PFSK-1 (cell line): ENCODE data around the gene HLCS.

Experiments
- FOXP2 ChIP-seq: optimal IDR thresholded peaks from 2 replicates; pipeline ENCODE3; 2011; ENCODE audit warnings: borderline replicate concordance, control low read depth, inconsistent platforms; ENCODE audit not compliant: insufficient read depth; ENCODE audit errors: extremely low read length, extremely low read depth
- POLR2AphosphoS5 ChIP-seq: IDR thresholded peaks from 2 replicates; pipeline ENCODE4 v1.6.1; 2012; ENCODE audit warnings: low read depth, mild to moderate bottlenecking, control low read depth, low read length, moderate library complexity
- SIN3A ChIP-seq: IDR thresholded peaks from 2 replicates; pipeline ENCODE4 v1.6.1; 2012; ENCODE audit warnings: mild to moderate bottlenecking, low read length, moderate library complexity, borderline replicate concordance; ENCODE audit not compliant: insufficient read depth
- TAF1 ChIP-seq: IDR thresholded peaks from 2 replicates; pipeline ENCODE4 v1.6.1; 2012; ENCODE audit warnings: low read length, control low read depth, borderline replicate concordance; ENCODE audit not compliant: insufficient read depth
- TF ChIP-seq, protein P1 (sequence below), 2 experiments: IDR thresholded peaks; 2 replicates each; pipeline versions ENCODE4 v1.6.1 to v1.8.0; 2011 to 2012; ENCODE audit warnings: low read depth in 2 of 2, low read length in 2 of 2, control low read depth in 1 of 2, inconsistent platforms in 1 of 2, mild to moderate bottlenecking in 1 of 2, moderate library complexity in 1 of 2; ENCODE audit not compliant: insufficient read depth in 1 of 2

The HLCS gene

DNA sequence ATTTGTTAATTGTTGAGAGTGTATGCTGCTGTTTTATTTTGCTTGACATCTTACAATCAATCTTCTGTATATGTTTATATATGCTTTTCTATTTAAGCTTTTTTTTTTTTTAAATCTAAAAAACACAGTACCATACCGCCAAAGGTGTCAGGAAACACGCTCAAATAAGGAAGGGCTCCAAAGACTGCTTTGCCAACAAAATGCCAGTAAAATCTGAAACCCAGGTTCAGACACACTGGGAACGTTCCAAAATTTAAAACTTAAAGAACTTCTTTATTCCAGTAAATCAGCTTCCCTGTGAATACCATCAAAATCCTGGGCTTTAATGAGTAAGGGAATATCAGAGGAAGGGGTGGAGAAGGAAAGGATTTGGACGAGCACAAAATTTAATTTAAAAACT is 180.3 kb downstream of the HLCS start:
- TF ChIP-seq POLR2AphosphoS5 (no peak), SIN3A (no peak), TAF1 (no peak), FOXP2 (no peak)
- TF ChIP-seq, protein P1, sequence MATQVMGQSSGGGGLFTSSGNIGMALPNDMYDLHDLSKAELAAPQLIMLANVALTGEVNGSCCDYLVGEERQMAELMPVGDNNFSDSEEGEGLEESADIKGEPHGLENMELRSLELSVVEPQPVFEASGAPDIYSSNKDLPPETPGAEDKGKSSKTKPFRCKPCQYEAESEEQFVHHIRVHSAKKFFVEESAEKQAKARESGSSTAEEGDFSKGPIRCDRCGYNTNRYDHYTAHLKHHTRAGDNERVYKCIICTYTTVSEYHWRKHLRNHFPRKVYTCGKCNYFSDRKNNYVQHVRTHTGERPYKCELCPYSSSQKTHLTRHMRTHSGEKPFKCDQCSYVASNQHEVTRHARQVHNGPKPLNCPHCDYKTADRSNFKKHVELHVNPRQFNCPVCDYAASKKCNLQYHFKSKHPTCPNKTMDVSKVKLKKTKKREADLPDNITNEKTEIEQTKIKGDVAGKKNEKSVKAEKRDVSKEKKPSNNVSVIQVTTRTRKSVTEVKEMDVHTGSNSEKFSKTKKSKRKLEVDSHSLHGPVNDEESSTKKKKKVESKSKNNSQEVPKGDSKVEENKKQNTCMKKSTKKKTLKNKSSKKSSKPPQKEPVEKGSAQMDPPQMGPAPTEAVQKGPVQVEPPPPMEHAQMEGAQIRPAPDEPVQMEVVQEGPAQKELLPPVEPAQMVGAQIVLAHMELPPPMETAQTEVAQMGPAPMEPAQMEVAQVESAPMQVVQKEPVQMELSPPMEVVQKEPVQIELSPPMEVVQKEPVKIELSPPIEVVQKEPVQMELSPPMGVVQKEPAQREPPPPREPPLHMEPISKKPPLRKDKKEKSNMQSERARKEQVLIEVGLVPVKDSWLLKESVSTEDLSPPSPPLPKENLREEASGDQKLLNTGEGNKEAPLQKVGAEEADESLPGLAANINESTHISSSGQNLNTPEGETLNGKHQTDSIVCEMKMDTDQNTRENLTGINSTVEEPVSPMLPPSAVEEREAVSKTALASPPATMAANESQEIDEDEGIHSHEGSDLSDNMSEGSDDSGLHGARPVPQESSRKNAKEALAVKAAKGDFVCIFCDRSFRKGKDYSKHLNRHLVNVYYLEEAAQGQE (IDR thresholded peaks at IDR 0.05; ENCODE audit: insufficient read depth in 1 of 2, low read depth in 2 of 2, low read length in 2 of 2), result no peak

DNA sequence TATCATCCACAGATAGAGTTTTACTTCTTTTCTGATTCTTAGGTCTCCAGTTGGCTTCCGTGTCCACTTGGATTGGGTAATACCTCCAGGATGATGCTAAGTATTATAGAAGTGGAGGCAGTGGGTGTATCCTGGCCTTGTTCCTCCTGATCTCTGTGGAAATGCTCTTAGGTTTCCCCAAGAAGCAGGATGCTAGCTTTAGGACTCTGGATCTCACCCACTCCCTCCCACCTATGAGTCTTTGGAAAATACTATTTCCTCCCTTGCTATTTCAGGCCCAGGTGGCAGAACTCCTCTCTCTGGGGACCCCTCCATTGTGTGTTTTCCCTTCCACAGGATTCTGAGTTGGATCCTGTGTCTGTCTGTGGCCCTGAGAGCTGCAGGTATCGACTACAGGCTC is 180.9 kb downstream of the HLCS start:
- TF ChIP-seq SIN3A (no peak), TAF1 (no peak), FOXP2 (no peak), POLR2AphosphoS5 (no peak)
- TF ChIP-seq, protein P1 (IDR thresholded peaks at IDR 0.05; ENCODE audit: insufficient read depth in 1 of 2, low read depth in 2 of 2, low read length in 2 of 2), result no peak

DNA sequence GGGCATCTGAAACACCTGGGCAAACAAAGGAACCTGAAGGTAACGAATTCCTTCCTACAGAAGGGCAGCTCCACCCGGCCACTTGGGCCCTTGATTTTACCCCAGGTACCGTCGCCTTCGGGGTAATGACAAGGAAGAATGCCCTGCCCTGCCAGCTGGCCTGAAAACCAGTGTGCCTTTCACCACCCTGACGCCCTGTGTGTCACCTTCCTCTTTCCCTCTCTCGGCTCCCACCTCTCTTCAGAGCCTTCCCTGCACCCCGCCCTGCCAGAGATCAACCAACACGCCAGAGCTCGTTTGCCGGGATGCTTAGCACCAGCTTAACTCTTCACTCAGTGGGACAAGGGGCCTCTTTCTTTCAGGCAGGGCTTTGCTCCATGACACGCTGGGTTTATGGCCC is 181.5 kb downstream of the HLCS start:
- TF ChIP-seq TAF1 (no peak), POLR2AphosphoS5 (no peak), SIN3A (no peak), FOXP2 (no peak)
- TF ChIP-seq, protein P1 (IDR thresholded peaks at IDR 0.05; ENCODE audit: insufficient read depth in 1 of 2, low read depth in 2 of 2, low read length in 2 of 2), result no peak

DNA sequence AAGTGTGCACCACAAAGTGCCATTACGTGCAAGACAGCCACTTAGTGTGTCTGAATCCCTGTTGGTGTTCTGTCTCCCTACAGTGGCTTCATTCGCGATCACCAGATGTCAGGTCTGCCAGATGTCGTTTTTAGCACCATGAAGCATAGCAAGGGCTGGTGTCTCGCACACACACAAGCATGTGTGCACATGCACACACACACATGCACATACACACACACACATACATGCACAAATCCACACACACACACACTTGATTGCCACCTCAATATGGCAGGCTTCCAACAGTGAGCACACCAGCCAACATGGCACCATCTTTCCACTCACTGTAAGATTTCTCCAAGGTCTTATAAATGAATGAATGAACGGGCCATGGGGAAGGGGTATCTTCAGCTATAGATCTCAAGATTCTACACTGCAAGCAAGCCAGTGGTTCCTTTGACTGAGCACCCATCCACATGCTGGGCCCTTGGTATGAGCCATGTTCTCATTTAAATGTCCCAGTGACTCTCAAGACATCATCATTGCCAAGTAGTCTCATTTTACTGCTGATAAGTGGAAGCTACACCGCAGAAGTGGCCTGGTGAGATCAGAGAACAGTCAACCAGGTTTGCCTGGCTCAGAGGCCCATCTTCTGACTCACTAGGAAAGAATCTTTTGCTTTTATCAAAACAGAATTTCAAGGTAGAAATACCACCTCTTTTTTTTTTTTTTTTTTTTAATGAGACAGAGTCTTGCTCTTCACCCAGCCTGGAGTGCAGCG is 182.7 kb downstream of the HLCS start:
- TF ChIP-seq FOXP2 (no peak), TAF1 (no peak), SIN3A (no peak), POLR2AphosphoS5 (no peak)
- TF ChIP-seq, protein P1 (IDR thresholded peaks at IDR 0.05; ENCODE audit: insufficient read depth in 1 of 2, low read depth in 2 of 2, low read length in 2 of 2), result no peak
